Activated CD4-positive, alpha-beta T cell treated with anti-CD3 and anti-CD28 coated beads, Interleukin-2, amount 10 ng/mL, durations not matched to agents 24 days and 14 days (primary cell): ENCODE results near the gene TAPBP. TPM values are rescaled to one million over a fixed set of nuclear protein-coding genes. Genes with fewer than 3 reads are reported as not detected.
A peak's percentile ranks its signal among the peaks of the same experiment; 100 is the strongest.
"Not testable (repeated sequence)": the region's sequence is repeated elsewhere in the genome, so short reads cannot be mapped to it uniquely, and the experiment has no call there.

Source experiments
- DNase-seq: peaks from one replicate; pipeline ENCODE4 v3.0.0; 2022
- H3K27ac Mint-ChIP-seq: one replicate; pipeline ENCODE4 v1.8.0; 2022; ENCODE audit warnings: mild to moderate bottlenecking, mixed read lengths
- H3K27me3 Mint-ChIP-seq: one replicate; pipeline ENCODE4 v1.8.0; 2022; ENCODE audit warnings: mixed read lengths
- H3K36me3 Mint-ChIP-seq: one replicate; pipeline ENCODE4 v1.8.0; 2022; ENCODE audit warnings: low read depth, mild to moderate bottlenecking, mixed read lengths
- H3K4me1 Mint-ChIP-seq: one replicate; pipeline ENCODE4 v1.8.0; 2021; ENCODE audit warnings: mixed read lengths
- H3K4me3 Mint-ChIP-seq: one replicate; pipeline ENCODE4 v1.8.0; 2022; ENCODE audit warnings: mild to moderate bottlenecking, moderate library complexity, mixed read lengths
- H3K9me3 Mint-ChIP-seq: one replicate; pipeline ENCODE4 v1.8.0; 2021; ENCODE audit warnings: mixed read lengths
- intact Hi-C: fragments of 100-400 bp; cut with micrococcal nuclease; formaldehyde crosslinking; loops from one replicate; pipeline ENCODE4 v1.15.1; 2023
- total RNA-seq: library from RNA; stranded (reverse); gene quantifications from 2 replicates; pipeline ENCODE4 v1.2.3, GENCODE V29; 2022

Gene TAPBP
- total RNA-seq, 1 donor from 2014 or later: 271 TPM

DNA sequence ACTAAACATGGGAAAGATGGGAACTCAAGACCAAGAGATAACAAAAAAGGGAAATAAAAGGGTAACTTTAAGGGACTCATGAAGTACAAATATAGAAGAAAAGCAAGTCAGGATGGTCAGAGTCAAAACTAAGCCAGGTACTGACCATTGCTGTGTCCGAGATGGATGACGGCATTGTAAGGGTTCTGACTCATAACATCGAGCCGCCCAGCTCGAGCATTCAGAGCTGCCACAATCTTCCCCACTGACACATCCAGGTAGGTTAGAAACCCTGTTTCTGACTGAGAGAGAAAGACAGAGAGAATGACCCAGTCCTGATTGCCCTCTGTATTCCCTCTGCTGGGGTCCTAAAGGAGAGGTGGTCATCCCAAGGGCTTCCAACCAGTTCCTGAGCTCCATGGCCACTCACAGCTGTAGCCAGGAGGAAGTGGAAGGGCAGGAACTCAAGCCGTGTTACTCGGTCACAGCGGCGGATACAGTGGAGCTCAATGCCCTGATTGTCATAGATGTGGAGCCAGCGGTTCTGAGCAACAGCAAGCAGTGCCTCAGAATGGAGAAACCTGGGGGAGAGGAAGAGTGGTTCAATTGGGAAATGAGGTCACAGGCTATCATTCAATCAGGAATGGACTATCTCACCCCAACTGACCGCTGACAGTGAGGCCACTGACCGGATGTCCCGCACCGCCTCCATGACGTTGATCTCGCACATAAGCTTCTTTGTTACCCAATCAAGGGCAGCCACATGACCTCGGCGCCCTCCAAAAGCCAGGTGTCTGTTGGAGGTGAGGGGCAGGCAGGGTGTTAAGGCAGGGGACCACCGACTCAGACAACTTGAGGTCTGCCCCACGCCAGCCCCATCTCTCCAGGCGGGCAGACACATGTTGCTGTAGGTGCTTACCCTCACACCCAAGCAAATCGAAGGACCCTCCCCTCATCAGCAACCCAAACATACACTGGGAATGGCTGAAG, 26.6 kb downstream of the TAPBP start:
- DNase-seq: no peak
- H3K4me3 Mint-ChIP-seq: peak overlapping the region; percentile 100
- intact Hi-C loops: no loop called here
- H3K36me3 Mint-ChIP-seq: peaks cover 62% of the 10 kb centered on the region
- no peaks in the 10 kb centered on the region for H3K9me3 Mint-ChIP-seq
- no peaks in the 10 kb centered on the region for H3K27me3 Mint-ChIP-seq
- no peak overlapping the region for H3K27ac Mint-ChIP-seq
- H3K4me1 Mint-ChIP-seq: peaks cover 28% of the 10 kb centered on the region

DNA sequence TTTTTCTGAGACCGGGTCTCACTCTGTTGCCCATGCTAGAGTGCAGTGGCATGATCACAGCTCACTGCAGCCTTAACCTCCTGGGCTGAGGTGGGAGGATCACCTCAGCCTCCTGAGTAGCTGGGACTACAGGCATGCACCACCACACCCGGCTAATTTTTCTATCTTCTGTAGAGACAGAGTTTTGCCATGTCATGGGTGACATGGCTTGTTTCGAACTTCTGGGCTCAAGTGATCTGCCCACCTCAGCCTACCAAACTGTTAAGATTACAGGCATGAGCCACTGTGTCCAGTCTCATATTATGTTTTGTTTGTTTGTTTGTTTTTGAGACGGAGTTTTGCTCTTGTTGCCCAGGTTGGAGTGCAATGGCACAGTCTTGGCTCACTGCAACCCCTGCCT, 28.7 kb downstream of the TAPBP start:
- H3K4me3 Mint-ChIP-seq, intact Hi-C loops, H3K27ac Mint-ChIP-seq, H3K9me3 Mint-ChIP-seq, H3K27me3 Mint-ChIP-seq, DNase-seq: not testable (repeated sequence)
- Mint-ChIP-seq H3K4me1 (peaks cover 24% of the 10 kb centered on the region), H3K36me3 (peaks cover 59% of the 10 kb centered on the region)

- no peak for DNase-seq
- Mint-ChIP-seq H3K27me3 (no peaks in the 10 kb centered on the region), H3K4me1 (peaks cover 32% of the 10 kb centered on the region), H3K36me3 (peaks cover 60% of the 10 kb centered on the region), H3K9me3 (no peaks in the 10 kb centered on the region), H3K27ac (no peak overlapping the region), H3K4me3 (no peak overlapping the region)
- intact Hi-C loops: no loop called here
These were observed 33.3 kb downstream of the TAPBP start for GRCh38 chr6:33280539-33280938.

DNA sequence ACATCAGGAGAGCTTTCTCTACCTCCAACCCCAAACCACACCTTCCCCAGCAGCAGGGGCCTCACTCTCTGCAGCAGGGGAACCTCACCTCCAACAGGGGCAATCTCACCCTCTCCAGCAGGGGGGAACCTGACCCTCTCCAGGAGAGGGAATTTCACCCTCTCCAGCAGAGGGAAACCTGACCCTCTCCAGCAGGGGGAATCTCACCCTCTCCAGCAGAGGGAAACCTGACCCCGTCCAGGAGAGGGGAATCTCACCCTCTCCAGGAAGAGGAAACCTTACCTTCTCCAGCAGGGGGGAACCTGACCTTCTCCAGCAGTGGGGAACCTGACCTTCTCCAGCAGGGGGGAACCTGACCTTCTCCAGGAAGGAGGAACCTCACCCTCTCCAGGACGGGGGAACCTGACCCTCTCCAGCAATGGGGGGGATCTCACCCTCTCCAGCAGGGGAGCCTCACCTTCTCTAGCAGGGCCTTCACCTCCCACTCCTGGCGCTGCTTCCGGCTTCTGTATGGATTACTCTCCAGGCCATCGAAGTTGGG, 33.8 kb downstream of the TAPBP start:
- Mint-ChIP-seq H3K36me3 (peaks cover 65% of the 10 kb centered on the region), H3K9me3 (no peaks in the 10 kb centered on the region), H3K27me3 (no peaks in the 10 kb centered on the region), H3K4me1 (peaks cover 36% of the 10 kb centered on the region), H3K27ac (no peak overlapping the region), H3K4me3 (no peak overlapping the region)
- intact Hi-C loops: loop anchor here (10.0 kb wide), 2 partner anchors 135 to 435 kb away; partner anchors contain the start of genes CUTA, PHF1 and PSMB8
- DNase-seq: no peak

DNA sequence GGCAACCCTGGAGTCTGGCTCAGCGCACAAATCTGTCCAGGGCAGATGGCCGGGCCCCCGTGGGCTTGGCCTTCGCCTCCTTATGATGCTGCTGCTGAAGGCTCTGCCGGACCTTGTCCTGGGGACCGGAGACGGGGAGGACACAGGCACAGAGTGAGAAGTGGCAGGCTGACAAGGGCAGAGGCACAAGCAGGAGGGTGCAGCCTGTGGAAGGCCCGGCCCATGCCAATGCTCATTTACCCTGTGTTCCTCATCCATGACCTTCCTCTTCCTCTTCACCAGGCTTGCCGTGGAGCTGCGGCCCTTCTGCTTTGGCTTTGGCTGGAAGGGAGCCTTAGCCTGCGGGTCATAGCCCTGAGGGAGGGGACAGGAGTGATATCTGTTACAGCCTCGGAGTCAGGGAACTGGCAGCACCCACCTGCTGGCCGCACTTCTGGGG, 34.6 kb downstream of the TAPBP start:
- Mint-ChIP-seq H3K9me3 (no peaks in the 10 kb centered on the region), H3K27me3 (no peaks in the 10 kb centered on the region), H3K36me3 (peaks cover 69% of the 10 kb centered on the region), H3K27ac (peak overlapping the region; percentile 25), H3K4me1 (peaks cover 42% of the 10 kb centered on the region), H3K4me3 (no peak overlapping the region)
- no peak for DNase-seq
- intact Hi-C loops: loop anchor here (10.0 kb wide), 2 partner anchors 136 to 434 kb away; partner anchors contain the start of genes CUTA, PHF1 and PSMB8

- peaks cover 44% of the 10 kb centered on the region for H3K4me1 Mint-ChIP-seq
- intact Hi-C loops: loop anchor here (10.0 kb wide), 2 partner anchors 136 to 434 kb away; partner anchors contain the start of genes CUTA, PHF1 and PSMB8
- no peaks in the 10 kb centered on the region for H3K27me3 Mint-ChIP-seq
- peak overlapping the region; percentile 6 for H3K4me3 Mint-ChIP-seq
- H3K9me3 Mint-ChIP-seq: no peaks in the 10 kb centered on the region
- no peak for DNase-seq
- no peak overlapping the region for H3K27ac Mint-ChIP-seq
- peaks cover 69% of the 10 kb centered on the region for H3K36me3 Mint-ChIP-seq
These were observed 35.1 kb downstream of the TAPBP start for GRCh38 chr6:33278810-33279209.

- H3K4me3 Mint-ChIP-seq: peak overlapping the region; percentile 6
- peaks cover 48% of the 10 kb centered on the region for H3K4me1 Mint-ChIP-seq
- no peak overlapping the region for H3K27ac Mint-ChIP-seq
- peaks cover 73% of the 10 kb centered on the region for H3K36me3 Mint-ChIP-seq
- DNase-seq: no peak
- no peaks in the 10 kb centered on the region for H3K9me3 Mint-ChIP-seq
- intact Hi-C loops: loop anchor here (10.0 kb wide), 2 partner anchors 136 to 434 kb away; partner anchors contain the start of genes CUTA, PHF1 and PSMB8
- no peaks in the 10 kb centered on the region for H3K27me3 Mint-ChIP-seq
These were observed 35.5 kb downstream of the TAPBP start for GRCh38 chr6:33278392-33278741.

DNA sequence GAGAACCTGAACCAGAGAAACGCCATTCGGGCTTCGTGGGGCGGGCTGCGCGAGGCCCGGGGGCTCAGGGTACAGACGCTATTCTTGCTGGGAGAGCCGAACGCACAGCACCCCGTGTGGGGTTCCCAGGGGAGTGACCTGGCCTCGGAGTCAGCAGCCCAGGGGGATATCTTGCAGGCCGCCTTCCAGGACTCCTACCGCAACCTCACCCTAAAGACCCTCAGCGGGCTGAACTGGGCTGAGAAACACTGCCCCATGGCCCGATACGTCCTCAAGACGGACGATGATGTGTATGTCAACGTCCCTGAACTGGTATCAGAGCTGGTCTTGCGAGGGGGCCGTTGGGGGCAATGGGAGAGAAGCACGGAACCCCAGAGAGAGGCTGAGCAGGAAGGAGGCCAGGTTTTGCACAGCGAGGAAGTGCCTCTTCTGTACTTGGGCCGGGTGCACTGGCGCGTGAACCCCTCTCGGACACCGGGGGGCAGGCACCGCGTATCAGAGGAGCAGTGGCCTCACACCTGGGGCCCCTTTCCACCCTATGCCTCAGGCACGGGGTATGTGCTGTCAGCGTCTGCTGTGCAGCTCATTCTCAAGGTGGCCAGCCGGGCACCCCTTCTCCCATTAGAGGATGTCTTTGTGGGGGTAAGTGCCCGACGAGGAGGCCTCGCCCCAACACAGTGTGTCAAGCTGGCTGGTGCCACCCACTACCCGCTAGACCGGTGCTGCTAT, 36.1 kb downstream of the TAPBP start:
- Mint-ChIP-seq H3K4me1 (peaks cover 52% of the 10 kb centered on the region), H3K36me3 (peaks cover 76% of the 10 kb centered on the region)

DNA sequence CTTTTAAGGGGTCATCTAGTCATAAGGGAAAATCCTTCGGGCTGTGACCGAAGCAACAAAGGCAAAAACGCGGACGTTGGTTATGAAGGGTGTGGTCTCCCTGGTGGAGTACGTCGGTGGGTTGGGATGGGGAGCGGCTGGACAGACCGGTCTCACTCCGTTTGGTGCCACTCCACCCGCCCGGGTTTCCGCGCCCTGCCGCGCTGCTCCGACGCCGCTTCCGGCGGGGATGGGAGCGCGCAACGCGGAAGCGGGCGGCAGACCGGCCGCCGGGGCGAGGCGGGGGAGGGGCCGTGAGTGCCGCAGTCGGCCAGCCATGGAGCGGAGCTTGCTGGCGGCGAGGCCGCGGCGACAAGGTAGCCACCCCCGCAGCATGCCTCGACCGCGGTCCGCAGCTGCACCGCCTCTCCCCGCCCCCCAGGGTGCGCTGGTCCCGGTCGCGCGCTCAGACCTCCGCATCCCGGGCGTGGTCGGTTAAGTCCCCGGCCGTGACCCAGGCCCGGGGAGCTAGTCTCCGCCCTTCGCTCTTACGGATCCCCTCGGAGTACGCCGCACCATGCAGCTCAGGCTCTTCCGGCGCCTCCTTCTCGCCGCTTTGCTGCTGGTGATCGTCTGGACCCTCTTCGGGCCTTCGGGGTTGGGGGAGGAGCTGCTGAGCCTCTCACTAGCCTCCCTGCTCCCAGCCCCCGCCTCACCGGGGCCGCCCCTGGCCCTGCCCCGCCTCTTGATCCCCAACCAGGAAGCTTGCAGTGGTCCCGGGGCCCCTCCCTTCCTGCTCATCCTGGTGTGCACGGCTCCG, 36.8 kb downstream of the TAPBP start, which contains the start of gene B3GALT4:
Gene B3GALT4, plus strand, starts transcription at position 260 of the 799 bp plus-strand sequence. Its CDS starts 297 bp downstream, at position 557.
- DNase-seq: peak; percentile 94
- no peaks in the 10 kb centered on the region for H3K9me3 Mint-ChIP-seq
- peak within 1 kb of the TSS; percentile 91 for H3K27ac Mint-ChIP-seq
- H3K4me1 Mint-ChIP-seq: peaks cover 56% of the 10 kb centered on the region
- peaks cover 77% of the 10 kb centered on the region for H3K36me3 Mint-ChIP-seq
- intact Hi-C loops: loop anchor here (1.0 to 10.0 kb wide), 5 partner anchors 12 to 432 kb away; partner anchors contain the start of genes CUTA, PFDN6, PHF1 and PSMB8
- H3K27me3 Mint-ChIP-seq: no peaks in the 10 kb centered on the region
- peak within 1 kb of the TSS; percentile 94 for H3K4me3 Mint-ChIP-seq

More for the DNA sequence above, 36.1 kb downstream of the TAPBP start:
- Mint-ChIP-seq H3K27me3 (no peaks in the 10 kb centered on the region), H3K27ac (peak overlapping the region; percentile 91), H3K4me3 (peak overlapping the region; percentile 83), H3K9me3 (no peaks in the 10 kb centered on the region)
- intact Hi-C loops: loop anchor here (1.0 to 10.0 kb wide), 5 partner anchors 11 to 433 kb away; partner anchors contain the start of genes CUTA, PFDN6, PHF1 and PSMB8
- DNase-seq: peak; percentile 76

DNA sequence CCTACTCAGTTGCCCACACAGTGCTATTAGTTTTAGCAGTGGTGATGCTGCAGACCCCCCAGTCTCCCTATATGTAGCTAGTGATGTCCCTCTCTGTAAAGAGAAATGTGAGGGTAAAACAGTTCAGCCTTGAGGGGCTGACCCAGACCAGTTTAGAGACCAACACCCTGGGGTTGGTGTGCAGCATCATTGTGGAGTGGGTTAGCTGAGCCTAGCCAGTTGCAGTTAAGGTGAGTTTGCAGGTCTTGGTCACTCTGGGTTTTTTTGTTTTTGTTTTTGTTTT, 37.4 kb downstream of the TAPBP start:
- no peak for DNase-seq
- Mint-ChIP-seq H3K27me3 (no peaks in the 10 kb centered on the region), H3K4me1 (peaks cover 58% of the 10 kb centered on the region), H3K36me3 (peaks cover 80% of the 10 kb centered on the region), H3K4me3 (peak overlapping the region; percentile 94), H3K9me3 (no peaks in the 10 kb centered on the region), H3K27ac (peak overlapping the region; percentile 87)
- intact Hi-C loops: loop anchor here (10.0 kb wide), 2 partner anchors 138 to 432 kb away; partner anchors contain the start of genes CUTA, PHF1 and PSMB8

DNA sequence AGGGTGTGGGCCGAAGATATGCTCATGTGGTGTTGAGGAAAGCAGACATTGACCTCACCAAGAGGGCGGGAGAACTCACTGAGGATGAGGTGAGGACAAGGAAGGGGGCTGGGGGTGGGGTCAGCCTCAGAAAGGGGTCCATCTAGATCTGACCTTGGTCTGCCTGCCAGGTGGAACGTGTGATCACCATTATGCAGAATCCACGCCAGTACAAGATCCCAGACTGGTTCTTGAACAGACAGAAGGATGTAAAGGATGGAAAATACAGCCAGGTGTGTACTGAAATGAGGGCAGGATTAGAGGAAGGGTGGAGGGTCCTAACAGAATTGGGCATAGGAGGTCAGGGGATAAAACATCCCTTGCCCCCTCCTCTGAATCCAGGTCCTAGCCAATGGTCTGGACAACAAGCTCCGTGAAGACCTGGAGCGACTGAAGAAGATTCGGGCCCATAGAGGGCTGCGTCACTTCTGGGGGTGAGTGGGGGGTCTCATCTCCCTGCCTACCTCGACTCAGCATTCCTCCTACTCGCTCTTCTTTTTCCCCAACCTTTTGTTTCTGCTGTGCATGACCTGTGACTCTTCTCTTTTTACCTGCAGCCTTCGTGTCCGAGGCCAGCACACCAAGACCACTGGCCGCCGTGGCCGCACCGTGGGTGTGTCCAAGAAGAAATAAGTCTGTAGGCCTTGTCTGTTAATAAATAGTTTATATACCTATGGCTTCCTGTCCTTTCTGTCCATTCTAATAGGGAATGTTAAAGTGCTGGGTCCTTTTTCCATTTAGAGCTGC, 37.9 kb downstream of the TAPBP start:
- H3K4me1 Mint-ChIP-seq: peaks cover 61% of the 10 kb centered on the region

More for the DNA sequence above, 37.9 kb downstream of the TAPBP start:
- intact Hi-C loops: loop anchor here (10.0 kb wide), 2 partner anchors 139 to 431 kb away; partner anchors contain the start of genes CUTA, PHF1 and PSMB8
- DNase-seq, H3K27me3 Mint-ChIP-seq, H3K9me3 Mint-ChIP-seq: not testable (repeated sequence)
- Mint-ChIP-seq H3K4me3 (peak overlapping the region; percentile 94), H3K27ac (peak overlapping the region; percentile 87), H3K36me3 (peaks cover 76% of the 10 kb centered on the region)
